Thoracic aorta (tissue), 2 donors: ENCODE data around the gene RNU1-1. TPM values are rescaled to one million over a fixed set of nuclear protein-coding genes. Genes with fewer than 3 reads are reported as not detected.
"Not testable (repeated sequence)": the region's sequence is repeated elsewhere in the genome, so short reads cannot be mapped to it uniquely, and the experiment has no call there.

Source experiments
- ATAC-seq: fragments of 150-250 bp; one replicate; pipeline ENCODE4 v1.8.0; 2017; ENCODE audit warnings: low read depth; ENCODE audit not compliant: insufficient number of reproducible peaks, low FRiP score
- DNase-seq: peaks from one replicate; pipeline ENCODE4 v3.0.0-alpha.2; 2020; ENCODE audit warnings: low spot score
- H3K27ac ChIP-seq, 2 donors: fragments of 200-600 bp; sonication (generic); 1 replicate in 1 of 2; 2 replicates in 1 of 2; pipeline ENCODE4 v1.5.1; 2016; ENCODE audit warnings: mild to moderate bottlenecking in 2 of 2, moderate library complexity in 2 of 2
- H3K27me3 ChIP-seq: fragments of 200-600 bp; sonication (generic); replicated peaks from 2 replicates; pipeline ENCODE4 v1.6.0; 2016; ENCODE audit warnings: mild to moderate bottlenecking; ENCODE audit not compliant: insufficient read depth
- H3K36me3 ChIP-seq: fragments of 200-600 bp; sonication (generic); one replicate; pipeline ENCODE4 v1.5.1; 2016
- H3K4me1 ChIP-seq, 2 donors: fragments of 200-600 bp; sonication (generic); 1 replicate in 1 of 2; 2 replicates in 1 of 2; pipeline versions ENCODE4 v1.5.1 to v1.6.0; 2016; ENCODE audit warnings: low read depth in 2 of 2, mild to moderate bottlenecking in 1 of 2; ENCODE audit not compliant: control insufficient read depth in 1 of 2
- H3K4me3 ChIP-seq: fragments of 200-600 bp; sonication (generic); 2 replicates; pipeline ENCODE4 v1.5.1; 2016; ENCODE audit warnings: mild to moderate bottlenecking
- H3K9me3 ChIP-seq: fragments of 200-600 bp; sonication (generic); 2 replicates; pipeline ENCODE4 v1.5.1; 2016
- CTCF ChIP-seq: fragments of 200-600 bp; sonication (generic); IDR thresholded peaks from one replicate; pipeline ENCODE4 v1.5.1; 2019; ENCODE audit warnings: antibody characterized with exemption
- total RNA-seq, 2 donors: library from RNA; depleted of rRNA; stranded (reverse); fragments of >200 nt; gene quantifications; one replicate each; pipeline versions ENCODE4 v1.1.0 to v1.2.3, GENCODE V29; 2016

Gene RNU1-1
- total RNA-seq, 2 donors from 2014 or later: under 0.01 TPM

GRCh38 chr1:16492937-16493336 is 21.1 kb downstream of the RNU1-1 start:
- H3K27me3 ChIP-seq, ATAC-seq, DNase-seq: not testable (repeated sequence)

GRCh38 chr1:16491056-16491675 is 22.9 kb downstream of the RNU1-1 start:
- ATAC-seq: no peak
- Histone ChIP-seq H3K9me3 (no peaks in the 10 kb centered on the region), H3K27me3 (no peaks in the 10 kb centered on the region), H3K27ac (no peak overlapping the region), H3K4me1 (no peaks in the 10 kb centered on the region), H3K4me3 (no peak overlapping the region), H3K36me3 (peaks cover 14% of the 10 kb centered on the region)
- no peak for DNase-seq
- TF ChIP-seq CTCF: no peak

More at GRCh38 chr1:16492937-16493336, 21.1 kb downstream of the RNU1-1 start:
- H3K4me3 ChIP-seq, H3K9me3 ChIP-seq, H3K36me3 ChIP-seq, H3K4me1 ChIP-seq, H3K27ac ChIP-seq: not testable (repeated sequence)

GRCh38 chr1:16489195-16489880 is 24.7 kb downstream of the RNU1-1 start:
- not testable (repeated sequence) for H3K9me3 ChIP-seq, DNase-seq, ATAC-seq, H3K4me3 ChIP-seq, H3K27me3 ChIP-seq, H3K27ac ChIP-seq, H3K4me1 ChIP-seq
- peaks cover 29% of the 10 kb centered on the region for H3K36me3 ChIP-seq

- not testable (repeated sequence) for H3K4me3 ChIP-seq, H3K27ac ChIP-seq, ATAC-seq, DNase-seq, H3K9me3 ChIP-seq, H3K4me1 ChIP-seq, H3K27me3 ChIP-seq
- H3K36me3 ChIP-seq: peaks cover 38% of the 10 kb centered on the region
Observed at GRCh38 chr1:16487011-16487410, 27.1 kb downstream of the RNU1-1 start.

GRCh38 chr1:16486316-16486715 is 27.8 kb downstream of the RNU1-1 start:
- ATAC-seq, DNase-seq, H3K27ac ChIP-seq, H3K4me1 ChIP-seq, H3K4me3 ChIP-seq, H3K27me3 ChIP-seq, H3K9me3 ChIP-seq: not testable (repeated sequence)
- H3K36me3 ChIP-seq: peaks cover 38% of the 10 kb centered on the region

- no peak for TF ChIP-seq CTCF
- no peaks in the 10 kb centered on the region for H3K4me1 ChIP-seq
- H3K9me3 ChIP-seq: no peaks in the 10 kb centered on the region
- H3K36me3 ChIP-seq: peaks cover 47% of the 10 kb centered on the region
- DNase-seq: no peak
- no peak overlapping the region for H3K4me3 ChIP-seq
- H3K27me3 ChIP-seq: no peaks in the 10 kb centered on the region
- ATAC-seq: no peak
- no peak overlapping the region for H3K27ac ChIP-seq
Observed at GRCh38 chr1:16484931-16485330, 29.2 kb downstream of the RNU1-1 start.

- Histone ChIP-seq H3K4me3 (no peak overlapping the region), H3K4me1 (no peaks in the 10 kb centered on the region), H3K9me3 (no peaks in the 10 kb centered on the region), H3K27ac (no peak overlapping the region), H3K36me3 (peaks cover 44% of the 10 kb centered on the region), H3K27me3 (no peaks in the 10 kb centered on the region)
- ATAC-seq (no peak), DNase-seq (no peak)
- TF ChIP-seq CTCF: no peak
Observed at GRCh38 chr1:16484501-16484835, 29.6 kb downstream of the RNU1-1 start.

- H3K27me3 ChIP-seq, DNase-seq, H3K27ac ChIP-seq, ATAC-seq, H3K4me1 ChIP-seq, H3K9me3 ChIP-seq, H3K4me3 ChIP-seq: not testable (repeated sequence)
- peaks cover 43% of the 10 kb centered on the region for H3K36me3 ChIP-seq
Observed at GRCh38 chr1:16483639-16484500, 30.2 kb downstream of the RNU1-1 start.

GRCh38 chr1:16483146-16483545 is 30.9 kb downstream of the RNU1-1 start:
- H3K27ac ChIP-seq, H3K4me3 ChIP-seq, H3K4me1 ChIP-seq, ATAC-seq, H3K9me3 ChIP-seq, H3K27me3 ChIP-seq, DNase-seq: not testable (repeated sequence)
- H3K36me3 ChIP-seq: peaks cover 39% of the 10 kb centered on the region
